Posterior cingulate gyrus (tissue), 11 donors: Measurements from ENCODE around the gene SNX9.
"Not testable (repeated sequence)": the region's sequence is repeated elsewhere in the genome, so short reads cannot be mapped to it uniquely, and the experiment has no call there.

Experiments
- DNase-seq, 10 donors: peaks; one replicate each; pipeline versions ENCODE4 v3.0.0 to v3.0.0-alpha.2; 2020 to 2021; ENCODE audit warnings: mixed read lengths in 3 of 10
- intact Hi-C: fragments of 100-400 bp; cut with DNase I; formaldehyde crosslinking; loops from one replicate; pipeline ENCODE4 v1.15.1; 2023

Gene SNX9

DNA sequence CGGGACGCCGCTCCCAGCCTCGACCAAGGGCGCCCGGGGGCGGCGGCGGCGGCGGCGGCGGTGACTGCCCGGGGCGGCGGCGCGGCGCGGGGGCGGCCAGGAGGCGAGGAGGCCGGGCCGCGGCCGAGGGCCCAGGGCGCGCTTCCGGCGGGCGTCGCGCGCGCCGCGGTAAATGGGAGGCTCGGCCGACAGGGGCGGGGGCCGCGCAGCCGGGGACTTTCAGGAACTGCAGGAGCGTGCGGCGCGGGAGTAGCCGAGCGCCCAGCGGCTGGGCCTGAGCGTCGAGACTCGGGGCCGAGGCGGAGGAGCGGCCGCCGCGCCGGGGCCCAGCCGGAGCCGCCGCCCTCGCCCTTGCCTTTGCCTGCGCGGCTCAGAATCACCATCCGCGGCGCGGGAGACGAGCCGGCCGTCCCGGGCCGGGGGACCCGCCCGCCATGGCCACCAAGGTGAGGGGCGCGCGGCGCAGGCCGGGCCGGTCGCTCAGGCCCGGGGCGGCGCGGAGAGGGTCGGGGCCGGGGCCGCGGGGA is at the start of gene SNX9:
Gene SNX9, plus strand, starts transcription at position 246 of the 527 bp plus-strand sequence. Its CDS starts 189 bp downstream, at position 435.
- intact Hi-C loops = loop anchor here (5.0 kb wide), 3 partner anchors 49 to 74 kb away; no protein-coding TSS in a partner anchor
- peak; percentile 60 to 96 (median 77) for DNase-seq

DNA sequence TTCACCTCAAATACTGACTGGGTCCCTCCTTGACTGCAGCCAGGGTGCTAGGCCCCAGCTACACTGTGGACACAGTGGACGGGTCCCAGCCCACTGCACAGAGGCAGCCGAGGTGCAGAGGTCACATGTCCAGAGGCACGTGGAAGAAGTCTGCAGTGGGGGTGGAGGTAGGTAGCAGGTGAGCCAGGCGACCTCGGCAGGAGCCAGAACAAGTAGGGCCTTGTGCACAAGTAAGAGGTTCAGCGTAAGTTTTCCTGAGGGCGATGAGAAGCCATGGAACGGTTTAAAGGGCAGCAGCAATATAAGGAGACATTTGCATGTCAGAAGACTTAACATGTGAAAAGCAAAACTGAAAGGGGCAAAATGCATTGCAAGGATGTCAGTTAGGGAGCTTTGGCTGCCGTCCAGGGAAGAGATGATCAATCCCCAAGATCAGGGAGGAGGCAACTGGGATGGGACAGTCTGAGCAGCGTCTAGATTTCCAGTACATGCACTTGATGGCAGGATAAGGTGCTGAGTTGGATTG is 49.7 kb upstream of the SNX9 start:
- DNase-seq = no peak
- intact Hi-C loops = no loop called here

DNA sequence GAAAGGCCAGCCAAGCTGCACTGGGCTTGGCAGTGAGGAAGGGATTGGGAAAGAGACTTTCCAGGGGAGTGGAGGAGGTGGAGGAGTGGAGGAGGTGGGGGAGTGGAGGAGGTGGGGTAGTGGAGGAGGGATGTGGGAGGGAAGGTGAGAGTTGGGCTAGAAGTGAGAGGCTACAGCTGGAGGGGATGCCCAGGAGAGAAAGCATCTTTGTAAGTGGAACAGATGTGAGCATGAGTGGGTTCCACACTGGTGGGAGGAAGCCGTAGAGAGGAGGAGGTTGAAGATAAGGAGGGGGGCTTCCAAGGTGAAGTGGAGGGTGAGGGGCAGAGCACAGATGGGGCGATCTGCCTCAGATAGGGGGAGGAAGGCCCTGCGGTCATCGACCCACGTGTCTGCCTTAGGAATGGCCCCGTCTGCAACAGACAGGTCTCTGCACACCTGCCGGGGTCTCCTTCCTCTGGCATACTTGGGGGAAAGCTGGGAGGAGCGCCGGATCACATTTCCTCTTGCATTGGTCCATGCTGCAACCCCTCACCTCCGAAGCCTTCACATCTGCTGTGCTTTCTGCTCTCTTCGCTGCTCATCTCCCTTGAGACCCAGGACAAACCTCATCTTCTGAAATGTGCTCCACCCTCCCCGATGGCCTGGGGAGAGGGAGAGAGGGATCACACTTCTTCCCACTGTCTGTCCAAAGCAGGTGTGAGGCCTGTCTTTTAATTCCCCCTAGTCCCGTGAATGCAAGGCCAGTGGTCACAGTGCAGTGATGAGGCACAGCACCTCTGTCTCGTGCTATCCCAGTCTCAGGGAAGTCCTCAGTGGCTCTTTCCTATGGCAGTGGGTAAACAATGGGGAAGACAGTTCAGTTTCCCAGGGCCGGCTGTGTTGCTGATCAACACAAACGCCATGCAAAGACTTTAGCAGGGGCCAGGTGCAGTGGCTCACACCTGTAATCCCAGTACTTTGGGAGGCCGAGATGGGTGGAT is 48.6 kb upstream of the SNX9 start:
- intact Hi-C loops = no loop called here

DNA sequence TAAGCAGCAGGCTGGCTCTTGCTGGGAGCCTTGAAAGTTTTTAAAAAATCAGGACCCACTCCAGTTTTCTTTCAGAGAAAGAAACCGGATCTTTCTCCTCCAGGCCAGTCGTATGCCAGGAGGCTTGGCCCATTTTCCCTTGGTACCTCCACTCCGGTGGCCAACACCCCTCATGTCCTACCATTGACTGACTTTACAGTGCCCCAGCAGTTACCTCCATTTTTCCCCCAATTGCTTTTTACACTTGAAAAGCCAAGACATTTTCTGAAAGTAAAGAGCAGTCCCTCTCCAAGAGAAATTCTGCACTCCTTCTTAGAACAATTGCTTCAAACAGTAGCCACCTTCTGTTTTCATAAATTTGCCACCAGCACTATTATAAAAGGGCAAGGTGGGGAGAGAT is 47.7 kb upstream of the SNX9 start:
- DNase-seq = no peak
- intact Hi-C loops = no loop called here

More for the DNA sequence above, 48.6 kb upstream of the SNX9 start:
- no peak for DNase-seq

DNA sequence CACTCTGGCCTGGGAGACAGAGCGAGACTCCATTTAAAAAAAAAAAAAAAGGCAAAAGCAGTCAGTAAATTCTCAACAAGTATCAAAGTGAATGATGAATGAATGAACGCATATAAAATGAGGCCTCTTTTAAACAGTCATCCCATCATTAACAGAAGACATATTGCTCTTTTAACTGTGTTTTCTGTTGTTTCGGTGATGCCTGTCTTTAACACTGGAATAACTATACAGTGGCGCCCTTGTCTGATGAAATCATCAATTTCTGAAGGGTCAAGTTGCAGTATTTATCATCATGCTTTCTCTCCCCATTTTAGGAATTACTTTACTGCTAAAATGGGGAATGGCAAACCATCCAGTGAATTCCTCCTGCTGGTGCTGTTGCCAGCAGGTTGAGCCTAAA is 45.7 kb upstream of the SNX9 start:
- DNase-seq = no peak
- intact Hi-C loops = no loop called here

DNA sequence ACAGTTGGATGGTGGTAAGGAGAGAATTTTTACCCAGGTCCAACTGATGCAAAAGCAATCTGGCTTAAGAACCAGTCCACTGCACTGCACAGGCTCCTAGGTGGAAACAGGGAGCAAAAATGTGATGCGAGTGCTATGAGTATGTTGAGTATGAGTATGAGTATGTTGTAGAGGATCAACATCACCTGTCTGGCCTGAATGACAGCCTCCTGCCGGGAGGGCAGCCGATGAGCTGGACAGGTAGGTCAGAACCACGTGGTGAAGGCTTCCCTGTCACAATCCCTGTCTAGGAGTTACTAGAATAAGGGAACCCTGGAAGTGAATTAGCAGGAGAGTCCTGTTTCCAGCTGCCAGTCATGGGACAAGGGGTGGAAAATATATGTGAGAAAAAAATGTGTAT is 44.3 kb upstream of the SNX9 start:
- intact Hi-C loops = no loop called here
- no peak for DNase-seq

DNA sequence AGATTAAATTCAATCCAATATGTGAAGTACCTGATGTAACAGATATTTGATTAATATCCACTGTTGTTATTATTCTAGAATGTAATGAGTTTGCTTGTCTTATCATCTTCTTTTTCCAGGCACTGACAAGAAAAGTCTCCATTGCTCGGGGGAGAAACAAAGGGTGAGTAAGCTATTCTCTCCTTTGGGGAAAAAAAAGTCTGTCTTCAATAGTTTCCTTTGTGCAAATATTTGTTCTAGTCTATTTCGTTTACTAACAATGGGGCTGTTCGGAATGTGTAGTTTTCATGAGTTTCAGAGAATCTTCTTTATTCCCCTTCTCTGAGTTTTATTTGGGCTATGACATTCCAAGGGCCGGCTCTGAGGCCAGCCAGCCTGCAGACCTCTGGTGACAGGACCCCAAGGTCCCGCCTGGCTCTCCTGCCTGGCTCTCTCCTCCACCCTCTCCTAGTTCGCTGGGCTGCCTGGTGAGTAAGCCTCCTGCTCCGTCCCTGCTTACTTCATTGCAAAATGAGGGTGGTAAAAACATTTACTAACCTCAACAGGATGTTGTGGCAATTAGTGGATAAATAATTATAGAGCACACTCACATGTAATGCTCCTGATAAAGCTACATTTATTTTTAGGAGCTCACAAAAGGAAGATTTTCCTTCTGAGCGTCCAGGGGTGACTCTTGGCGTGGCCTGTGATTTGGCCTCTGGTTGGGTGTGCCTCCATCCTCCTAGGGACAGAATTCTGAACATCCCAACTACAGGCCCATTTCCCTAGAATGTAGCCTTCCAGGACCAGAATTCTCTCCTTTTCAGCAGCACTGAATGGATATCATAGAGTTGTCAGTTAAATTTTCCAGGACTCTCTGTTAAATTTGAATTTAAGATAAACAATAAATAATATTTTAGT is 43.1 kb upstream of the SNX9 start:
- intact Hi-C loops = no loop called here
- DNase-seq = peak in 2 of 10 donors; percentile 30 to 67

DNA sequence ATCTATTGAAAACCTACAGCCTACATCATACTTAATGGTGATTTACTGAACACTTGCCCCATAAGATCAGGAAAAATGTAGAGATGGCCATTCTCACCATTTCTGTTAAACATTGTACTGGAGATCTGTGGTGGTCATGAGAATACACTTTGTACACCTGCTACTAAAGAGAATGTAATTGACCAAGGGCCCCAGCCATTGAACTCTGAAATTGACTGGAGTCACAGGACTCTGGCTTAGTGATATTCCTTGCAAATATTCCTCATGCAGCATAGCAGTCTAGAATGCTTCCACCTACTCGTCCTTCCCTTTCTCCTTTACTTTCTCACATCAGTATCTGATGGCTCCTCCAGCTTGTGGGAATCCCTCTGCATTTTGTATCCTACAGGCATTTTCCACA is 37.4 kb upstream of the SNX9 start:
- intact Hi-C loops = no loop called here
- no peak for DNase-seq

DNA sequence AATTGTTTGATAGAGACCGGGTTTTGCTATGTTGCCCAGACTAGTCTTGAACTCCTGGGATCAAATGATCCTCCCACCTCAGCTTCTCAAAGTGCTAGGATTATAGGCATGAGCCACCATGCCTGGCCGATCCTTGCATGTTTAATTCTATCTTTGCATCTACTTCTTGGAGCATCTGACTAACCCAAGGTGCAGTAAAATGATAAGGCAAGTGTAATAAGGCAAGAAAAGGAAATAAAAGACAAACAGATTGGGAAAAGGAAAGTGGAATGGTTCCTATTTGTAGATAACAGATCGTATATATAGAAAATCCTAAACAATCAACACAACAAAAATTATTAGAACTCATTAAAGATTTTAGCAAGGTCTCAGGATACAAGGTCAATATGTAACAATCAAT is 36.8 kb upstream of the SNX9 start:
- no peak for DNase-seq
- intact Hi-C loops = no loop called here

DNA sequence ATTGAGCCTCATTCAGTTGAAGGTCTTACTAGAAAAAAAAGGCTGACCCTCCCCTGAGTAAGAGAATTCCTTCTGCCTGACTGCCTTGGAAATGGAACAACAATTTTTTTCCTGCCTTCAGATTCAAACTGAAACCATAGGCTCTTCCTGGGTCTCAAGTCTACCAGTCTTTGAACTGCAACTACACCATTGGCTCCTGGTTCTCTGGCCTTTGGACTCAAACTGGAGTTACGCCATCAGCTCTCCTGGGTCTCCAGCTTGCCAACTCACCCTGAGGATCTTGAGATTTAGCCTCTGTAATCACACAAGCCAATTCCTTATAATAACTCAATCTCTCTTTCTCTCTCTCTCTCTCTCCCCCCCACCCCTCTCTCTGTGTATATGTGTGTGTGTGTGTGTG is 36.0 kb upstream of the SNX9 start:
- intact Hi-C loops = no loop called here
- no peak for DNase-seq

DNA sequence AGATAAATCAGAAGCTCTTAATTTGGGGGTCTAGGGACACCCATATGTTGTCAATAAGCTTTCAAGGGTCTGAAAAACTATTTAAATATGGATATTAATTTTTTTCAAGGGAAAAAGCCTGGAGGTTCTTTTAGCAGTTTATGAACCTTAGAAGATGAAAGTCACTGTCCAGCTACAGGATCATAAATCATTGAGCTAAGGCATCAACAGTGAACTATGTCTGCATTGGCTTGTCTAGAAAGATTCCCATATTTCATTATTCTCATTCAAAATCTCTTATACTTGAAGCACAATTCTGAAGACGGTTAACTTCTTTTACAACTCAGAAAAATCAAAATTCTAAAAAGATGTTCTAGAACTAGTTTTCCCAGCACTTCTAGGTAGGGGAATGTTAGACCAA is 34.9 kb upstream of the SNX9 start:
- intact Hi-C loops = no loop called here

DNA sequence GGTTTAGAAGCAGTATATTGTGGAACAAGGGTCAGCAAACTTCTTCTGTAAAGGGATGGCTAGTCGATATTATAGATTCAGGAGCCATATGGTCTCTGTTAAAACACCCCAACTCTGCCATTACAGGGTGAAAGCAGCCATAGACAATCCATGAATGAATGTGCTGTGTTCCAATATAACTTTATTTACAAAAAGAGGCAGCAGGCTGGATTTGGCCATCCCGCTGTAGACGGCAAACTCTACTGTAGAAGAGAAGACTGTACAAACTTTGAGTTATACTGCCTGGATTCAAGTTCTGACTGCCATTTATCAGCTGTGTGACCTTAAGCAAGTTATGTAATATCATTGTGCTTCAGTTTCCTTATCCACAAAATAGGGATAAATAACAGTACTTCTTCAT is 33.7 kb upstream of the SNX9 start:
- intact Hi-C loops = no loop called here
- DNase-seq = no peak

More for the DNA sequence above, 34.9 kb upstream of the SNX9 start:
- no peak for DNase-seq

DNA sequence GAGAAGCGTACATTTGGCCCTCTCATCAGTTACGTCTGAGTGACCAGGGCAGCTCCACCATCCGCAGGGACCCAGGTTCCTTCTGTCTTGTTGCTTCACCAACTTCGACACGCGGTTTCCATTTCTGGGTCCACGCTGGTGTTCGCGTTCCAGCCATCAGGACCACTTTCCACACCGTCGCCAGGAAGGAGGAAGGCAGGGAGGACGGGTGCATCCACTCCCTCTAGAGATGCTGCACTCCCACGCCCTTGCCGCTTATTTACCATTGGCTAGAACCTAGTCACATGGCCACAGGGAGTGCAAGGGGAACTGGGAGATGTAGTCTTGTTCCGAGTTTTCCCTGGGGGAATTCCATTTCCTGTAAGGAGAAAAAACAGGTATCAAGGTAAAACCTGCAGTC is 33.2 kb upstream of the SNX9 start:
- intact Hi-C loops = no loop called here
- peak in 1 of 10 donors; percentile 60 for DNase-seq

DNA sequence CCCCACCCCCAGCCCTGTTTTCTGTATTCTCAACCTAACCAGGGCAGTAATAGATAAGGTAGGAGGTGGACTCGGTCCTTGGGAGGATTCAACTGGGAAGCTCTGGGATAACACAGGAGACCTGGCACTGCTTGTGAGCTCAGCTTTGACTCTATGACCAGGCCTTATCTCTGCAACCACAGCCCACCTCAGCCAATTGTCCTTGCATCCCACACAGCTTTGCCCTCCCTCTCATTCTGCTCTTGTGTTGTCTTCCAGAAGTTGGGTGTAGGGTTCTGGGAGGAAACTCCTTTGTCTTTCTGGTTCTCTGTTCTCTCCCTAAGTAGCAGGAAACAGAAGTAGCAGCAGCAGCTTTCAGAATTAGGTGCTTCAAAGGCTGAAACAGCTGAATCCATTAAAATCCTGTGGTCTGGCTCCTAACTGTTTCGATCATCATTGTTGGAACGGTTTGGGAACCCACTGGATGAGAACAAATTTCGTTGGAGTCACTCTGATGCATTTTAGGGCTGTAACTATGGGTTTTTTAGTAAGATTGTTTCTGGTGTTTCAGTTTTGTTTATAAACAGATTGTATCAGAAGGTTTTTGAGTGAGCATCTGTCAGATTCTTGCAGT is 32.4 kb upstream of the SNX9 start:
- intact Hi-C loops = no loop called here
- no peak for DNase-seq

DNA sequence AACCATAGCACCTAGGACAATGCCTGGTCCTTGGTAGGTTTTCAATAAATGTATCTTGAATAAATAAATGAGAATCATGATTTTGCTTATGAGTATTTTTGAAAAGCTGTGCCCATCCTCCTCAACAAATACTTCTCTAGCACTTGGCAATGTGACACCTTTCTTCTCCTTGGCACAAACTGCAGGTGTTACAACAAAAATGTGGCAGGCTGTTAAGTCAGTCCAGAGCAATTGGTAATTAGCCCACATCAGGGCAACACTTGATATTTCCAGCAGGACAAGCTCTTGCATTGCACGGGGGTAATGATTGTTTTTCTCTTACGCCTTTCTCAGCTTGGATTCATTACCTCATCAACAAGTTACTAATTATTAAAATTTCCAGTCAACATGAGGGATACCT is 31.6 kb upstream of the SNX9 start:
- no peak for DNase-seq
- intact Hi-C loops = no loop called here

DNA sequence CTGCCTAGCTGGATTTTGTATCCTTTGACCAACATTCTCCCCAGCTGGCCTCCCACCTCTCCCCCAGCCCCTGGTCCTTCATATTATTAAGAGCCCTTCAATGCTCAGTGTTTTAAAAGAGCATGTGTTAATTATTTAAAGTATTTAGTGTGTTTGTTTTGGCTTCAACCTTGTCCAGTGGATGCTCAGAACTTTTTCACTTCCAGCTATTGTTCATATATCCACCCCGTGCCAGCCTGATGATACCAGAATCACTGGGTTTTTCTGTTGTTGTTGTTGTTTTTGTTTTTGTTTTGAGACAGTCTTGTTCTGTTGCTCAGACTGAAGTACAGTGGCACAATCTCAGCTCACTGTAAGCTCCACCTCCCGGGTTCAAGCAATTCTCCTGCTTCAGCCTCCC is 30.4 kb upstream of the SNX9 start:
- DNase-seq = no peak
- intact Hi-C loops = no loop called here

DNA sequence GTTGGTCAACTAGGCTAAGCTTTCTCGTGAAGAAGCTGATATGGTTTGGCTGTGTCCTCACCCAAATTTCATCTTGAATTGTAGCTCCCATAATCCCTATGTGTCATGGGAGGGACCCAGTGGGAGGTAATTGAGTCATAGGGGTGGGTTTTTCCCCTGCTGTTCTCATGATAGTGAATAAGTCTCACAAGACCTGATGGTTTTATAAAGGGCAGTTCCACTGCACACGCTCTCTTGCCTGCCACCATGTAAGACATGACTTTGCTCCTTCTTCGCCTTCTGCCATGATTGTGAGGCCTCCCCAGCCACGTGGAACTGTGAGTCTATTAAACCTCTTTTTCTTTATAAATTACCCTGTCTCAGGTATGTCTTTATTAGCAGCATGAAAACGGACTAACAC is 29.0 kb upstream of the SNX9 start:
- intact Hi-C loops, DNase-seq: not testable (repeated sequence)

DNA sequence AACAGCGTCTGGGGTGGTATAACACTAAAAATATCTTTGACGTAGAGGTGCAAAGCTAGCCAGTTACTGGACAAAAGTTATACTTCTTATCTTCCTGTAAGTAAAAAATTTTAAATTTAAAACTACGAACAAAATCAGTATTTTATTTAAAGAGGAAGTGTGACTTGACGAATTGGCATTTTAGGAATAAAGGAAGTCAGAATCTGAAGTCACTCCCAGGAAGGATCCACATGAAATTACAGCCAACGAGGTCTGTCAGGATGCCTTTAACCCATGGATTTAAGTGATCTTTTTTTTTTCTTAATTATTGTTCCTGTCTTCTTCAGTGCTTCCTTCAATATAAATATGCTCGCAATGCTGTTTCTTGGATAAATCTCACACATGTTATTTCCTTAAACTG is 27.2 kb upstream of the SNX9 start:
- intact Hi-C loops = no loop called here
- DNase-seq = no peak

DNA sequence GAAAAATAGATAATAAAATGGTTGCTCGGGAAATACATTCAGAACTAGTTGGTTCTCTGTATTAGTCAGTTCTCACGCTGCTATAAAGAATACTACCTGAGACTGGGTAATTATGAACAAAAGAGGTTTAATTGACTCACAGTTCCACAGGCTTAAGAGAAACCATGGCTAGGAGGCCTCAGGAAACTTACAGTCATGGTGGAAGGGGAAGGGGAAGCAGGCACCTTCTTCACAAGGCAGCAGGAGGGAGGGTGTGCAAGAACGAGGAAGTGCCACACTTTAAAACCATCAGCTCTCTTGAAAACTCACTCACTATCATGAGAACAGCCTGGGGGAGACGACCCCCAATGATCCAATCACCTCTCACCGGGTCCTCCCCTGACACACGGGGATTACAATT is 24.2 kb upstream of the SNX9 start:
- intact Hi-C loops = no loop called here
- DNase-seq = no peak

DNA sequence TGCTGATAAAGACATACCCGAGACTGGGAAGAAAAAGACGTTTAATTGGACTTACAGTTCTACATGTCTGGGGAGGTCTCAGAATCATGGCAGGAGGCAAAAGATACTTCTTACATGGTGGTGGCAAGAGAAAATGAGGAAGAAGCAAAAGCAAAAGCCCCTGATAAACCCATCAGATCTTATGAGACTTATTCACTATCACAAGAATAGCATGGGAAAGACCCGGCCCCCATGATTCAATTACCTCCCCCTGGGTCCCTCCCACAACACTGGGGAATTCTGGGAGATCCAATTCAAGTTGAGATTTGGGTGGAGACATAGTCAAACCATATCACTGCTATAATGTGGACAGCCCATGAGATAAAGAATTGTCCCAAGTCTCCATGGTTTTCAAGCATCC is 23.5 kb upstream of the SNX9 start:
- intact Hi-C loops, DNase-seq: not testable (repeated sequence)
